Motor neuron (in vitro differentiated cells): ENCODE data around the gene CPNE5. TPM values are rescaled to one million over a fixed set of nuclear protein-coding genes. Genes with fewer than 3 reads are reported as not detected.
A peak's percentile ranks its signal among the peaks of the same experiment; 100 is the strongest.

Experiments
- ATAC-seq, 8 experiments: fragments of 200-7000 bp; cut with Tn5 transposase; replicated peaks in 6 of 8; 2 replicates each; pipeline ENCODE4 v1.8.0; 2021; ENCODE audit warnings: mild to moderate bottlenecking in 8 of 8, moderate library complexity in 8 of 8
- H3K27ac ChIP-seq, 2 donors: fragments of 250-450 bp; sonication (Bioruptor Pico); 2 replicates each; pipeline ENCODE4 v1.9.0; 2021; ENCODE audit warnings: antibody characterized with exemption in 2 of 2, mild to moderate bottlenecking in 2 of 2, moderate library complexity in 1 of 2
- H3K4me1 ChIP-seq, 2 donors: fragments of 250-450 bp; sonication (Bioruptor Pico); replicated peaks in 1 of 2; 2 replicates each; pipeline ENCODE4 v1.6.1; 2021; ENCODE audit warnings: antibody characterized with exemption in 2 of 2, mild to moderate bottlenecking in 2 of 2, moderate library complexity in 1 of 2
- H3K4me3 ChIP-seq, 5 donors: fragments of 250-450 bp; sonication (Bioruptor Pico); 2 replicates each; pipeline ENCODE4 v1.9.0; 2021; ENCODE audit warnings: antibody characterized with exemption in 5 of 5, mild to moderate bottlenecking in 5 of 5, moderate library complexity in 4 of 5
- WGBS, 10 experiments: fragments of 450-650 bp; shearing (Covaris generic); methylation state at CpG; one replicate each; pipeline ENCODE4 v1.0.0; 2022; 5-methylcytosine and 5-hydroxymethylcytosine counted together
- in situ Hi-C, 9 experiments: fragments of 400-800 bp; cut with MboI; loops; one replicate each; pipeline ENCODE4 v1.15.0; 2021; ENCODE audit warnings: low sequenced_read_pairs in 9 of 9, low pct_unique_long_range_greater_than_20kb in 2 of 9; ENCODE audit not compliant: unreplicated experiment in 9 of 9
- total RNA-seq, 8 experiments: library from RNA; unstranded; fragments of 300-600 nt; gene quantifications; 2 replicates each; pipeline versions ENCODE4 v1.2.3 to v1.2.4, GENCODE V29; 2022

The CPNE5 gene
- 1 to 10 TPM in 6 of 8 experiments, under 1 TPM in 2; 0.45 to 3.1 (median 1.7) TPM for total RNA-seq

DNA sequence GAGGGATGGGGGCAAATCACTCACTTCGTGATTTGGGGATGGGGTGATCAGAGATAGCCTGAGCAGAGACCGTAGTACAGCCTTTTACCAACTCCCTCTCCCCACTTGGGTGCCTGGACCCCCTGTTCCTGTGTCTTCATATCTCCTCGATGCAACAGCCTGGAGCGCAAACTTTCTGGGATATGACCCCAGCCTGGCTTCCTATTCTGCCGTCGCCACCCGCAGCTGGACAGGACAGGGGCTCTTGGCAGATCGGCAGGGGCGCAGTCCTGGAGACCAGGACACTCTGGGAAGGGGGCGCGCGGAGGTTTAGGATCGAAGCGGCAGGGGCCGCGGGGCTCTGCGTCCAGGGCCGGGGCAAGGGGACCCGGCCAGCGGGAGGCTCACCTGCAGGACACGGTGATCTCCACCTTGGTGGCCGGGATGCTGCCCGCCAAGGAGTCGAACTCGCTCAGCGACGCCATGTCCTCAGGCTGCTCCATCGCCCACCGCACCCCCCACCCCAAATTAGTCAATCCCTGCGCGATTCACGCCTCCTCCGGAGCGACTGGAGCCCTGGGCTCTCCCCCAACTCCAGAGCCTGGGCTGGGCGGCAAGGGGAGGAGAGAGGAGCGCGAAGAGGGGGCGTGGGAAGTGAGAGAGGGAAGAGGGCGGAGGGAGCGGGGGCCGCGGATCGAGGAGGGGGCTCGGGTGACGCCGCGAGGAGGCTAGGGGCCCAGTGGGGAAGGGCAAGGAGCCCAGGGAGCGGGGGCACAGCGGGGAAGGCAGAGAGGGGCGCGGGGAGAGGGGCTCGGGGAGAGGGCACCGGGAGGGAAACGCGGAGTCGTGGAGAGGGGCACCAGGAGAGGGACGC, at the start of gene CPNE5:
CPNE5 (minus strand) TSS at position 549 of the 853 bp plus-strand sequence; CDS start at position 482, 67 bp downstream.
- Histone ChIP-seq H3K4me3 (peak within 1 kb of the TSS; percentile 46 to 69 (median 55)), H3K4me1 (peaks cover 19 to 24% of the 10 kb centered on the region in 2 donors), H3K27ac (peak within 1 kb of the TSS; percentile 4 to 6)
- in situ Hi-C loops = no loop called here
- peak; percentile 11 to 65 (median 52) for ATAC-seq
- WGBS, 10 experiments = 45 to 60% (median 60%) methylated on average over 1 to 2 of the region's 57 CpGs; no CpG with 5 or more reads in 7 of the 10 experiments

DNA sequence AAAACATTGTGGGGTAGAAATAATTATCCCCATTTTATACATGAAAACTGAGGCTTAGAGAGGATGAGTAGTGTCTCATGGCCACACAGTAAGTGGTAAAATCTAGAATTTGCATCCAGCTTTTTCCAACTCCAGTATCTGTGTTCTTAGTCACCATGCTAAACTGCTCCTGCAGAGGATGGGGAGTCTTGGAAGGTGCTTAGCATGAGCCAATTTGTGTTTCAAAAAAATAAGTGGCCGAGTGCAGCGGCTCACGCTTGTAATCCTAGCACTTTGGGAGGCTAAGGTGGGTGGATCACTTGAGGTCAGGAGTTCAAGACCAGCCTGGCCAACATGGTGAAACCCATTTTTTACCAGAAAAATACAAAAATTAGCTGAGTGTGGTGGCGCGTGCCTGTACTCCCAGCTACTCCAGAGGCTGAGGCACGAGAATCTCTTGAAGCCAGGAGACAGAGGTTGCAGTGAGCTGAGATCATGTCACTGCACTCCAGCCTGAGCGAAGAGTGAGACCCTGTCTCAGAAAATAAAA, 48.9 kb upstream of the CPNE5 start:
- 40 to 100% (median 91%) methylated on average over 1 to 7 of the region's 7 CpGs; no CpG with 5 or more reads in 2 of the 10 experiments for whole genome bisulfite sequencing, 10 experiments
- in situ Hi-C loops = loop anchor here in 6 of 9 experiments (25.0 kb wide), 4 partner anchors 99 to 324 kb away; partner anchors contain the start of genes FGD2 (in 3 of the 6), MTCH1 (in 1 of the 6) and PIM1 (in 1 of the 6)

DNA sequence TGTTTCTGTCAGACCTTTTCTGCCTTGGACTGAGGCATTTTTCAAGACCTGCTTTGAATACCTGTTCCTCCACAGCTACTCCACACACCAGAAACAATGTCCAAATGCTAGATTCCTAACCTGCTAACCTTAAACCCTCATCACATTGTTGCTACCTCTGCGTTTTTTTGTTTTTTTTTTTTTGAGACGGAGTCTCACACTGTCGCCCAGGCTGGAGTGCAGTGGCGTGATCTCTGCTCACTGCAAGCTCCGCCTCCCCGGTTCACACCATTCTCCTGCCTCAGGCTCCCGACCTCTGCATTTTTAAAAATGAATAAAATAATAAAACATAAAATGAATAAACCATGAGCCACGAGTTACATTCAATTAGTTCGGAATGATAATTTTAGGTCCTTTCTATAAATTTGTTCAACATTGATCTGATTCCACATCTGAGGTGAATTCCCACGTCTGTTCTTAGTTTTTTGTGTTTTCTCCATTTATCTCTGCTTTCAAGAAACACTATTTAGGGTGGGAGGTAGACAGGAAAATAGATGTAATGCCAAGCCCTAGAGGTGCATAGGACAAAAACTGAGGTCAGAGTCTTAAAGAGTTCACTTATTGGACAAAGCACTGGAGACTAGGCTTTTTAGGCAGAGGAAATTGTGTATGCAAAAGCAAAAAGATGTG, 47.8 kb upstream of the CPNE5 start:
- 6 to 60% (median 36%) methylated on average over 1 to 10 of the region's 10 CpGs; no CpG with 5 or more reads in 1 of the 10 experiments for WGBS, 10 experiments
- Histone ChIP-seq H3K4me3 (peak overlapping the region; percentile 40 to 62 (median 51)), H3K4me1 (peaks cover 3 to 15% of the 10 kb centered on the region in 2 donors), H3K27ac (peak overlapping the region; percentile 39 to 71)
- ATAC-seq = peak in 1 of 8 experiments; percentile 13
- in situ Hi-C loops = loop anchor here in 6 of 9 experiments (25.0 kb wide), 4 partner anchors 100 to 325 kb away; partner anchors contain the start of genes FGD2 (in 3 of the 6), MTCH1 (in 1 of the 6) and PIM1 (in 1 of the 6)

More for the DNA sequence above, 48.9 kb upstream of the CPNE5 start:
- Histone ChIP-seq H3K4me3 (no peak overlapping the region), H3K4me1 (peaks cover 3 to 15% of the 10 kb centered on the region in 2 donors), H3K27ac (no peak overlapping the region)
- no peak for ATAC-seq

DNA sequence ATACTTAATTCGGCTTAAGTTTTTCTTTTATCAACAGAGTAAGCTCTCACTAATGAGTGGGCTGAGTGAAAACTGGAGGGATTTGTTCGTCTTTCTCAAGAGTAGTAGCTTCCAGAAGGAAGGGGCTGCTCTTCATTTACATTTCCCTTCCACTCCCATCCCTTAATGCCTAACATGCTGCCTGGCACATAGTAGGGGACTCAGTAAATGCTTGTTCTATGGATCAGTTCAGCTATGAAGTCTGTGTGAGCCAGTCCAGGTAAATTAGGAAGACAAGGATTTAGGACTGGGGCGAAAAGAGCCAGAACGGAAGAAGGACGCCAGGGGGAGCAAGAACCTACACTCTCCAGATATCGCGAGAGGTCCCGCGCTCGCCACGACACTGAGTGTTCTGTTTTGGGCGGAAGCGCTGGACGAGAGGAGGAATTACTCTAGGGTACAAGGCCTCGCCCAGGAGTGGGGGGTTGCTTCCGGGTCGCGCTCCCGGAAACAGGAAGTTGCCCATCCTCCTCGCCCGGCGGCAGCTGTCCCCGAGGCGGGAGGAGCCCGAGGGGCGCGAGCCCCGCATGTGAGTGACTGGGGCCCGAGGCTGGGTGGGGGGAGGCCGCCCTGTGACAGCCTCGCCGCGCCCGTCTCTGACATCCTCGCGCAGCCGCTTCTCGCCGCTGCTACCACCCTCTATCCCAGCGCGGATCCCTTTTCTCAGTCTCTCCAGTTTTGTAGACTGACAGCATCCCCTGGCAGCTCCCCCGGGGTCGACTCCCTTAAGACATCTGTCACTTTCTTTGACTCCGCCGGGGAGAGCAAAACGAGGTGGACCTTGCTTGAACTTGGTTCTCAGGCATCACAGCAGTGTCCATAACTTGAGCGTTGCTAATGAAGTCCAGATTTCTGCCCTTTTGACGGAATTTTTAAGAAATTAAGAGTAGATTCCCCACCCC, 46.5 kb upstream of the CPNE5 start, which contains the start of gene C6orf89:
C6orf89 (plus strand) TSS at position 492 of the 941 bp plus-strand sequence. CDS start 13,493 bp downstream, outside the sequence.
- peak within 1 kb of the TSS; percentile 40 to 62 (median 51) for H3K4me3 ChIP-seq
- in situ Hi-C loops = loop anchor here in 6 of 9 experiments (25.0 kb wide), 4 partner anchors 102 to 327 kb away; partner anchors contain the start of genes FGD2 (in 3 of the 6), MTCH1 (in 1 of the 6) and PIM1 (in 1 of the 6)
- H3K27ac ChIP-seq = peak within 1 kb of the TSS; percentile 77 to 86
- peaks cover 3 to 15% of the 10 kb centered on the region in 2 donors for H3K4me1 ChIP-seq
- peak; percentile 97 to 99 (median 98) for ATAC-seq
- WGBS, 10 experiments = 0 to 37% (median 7%) methylated on average over 4 to 25 of the region's 48 CpGs

DNA sequence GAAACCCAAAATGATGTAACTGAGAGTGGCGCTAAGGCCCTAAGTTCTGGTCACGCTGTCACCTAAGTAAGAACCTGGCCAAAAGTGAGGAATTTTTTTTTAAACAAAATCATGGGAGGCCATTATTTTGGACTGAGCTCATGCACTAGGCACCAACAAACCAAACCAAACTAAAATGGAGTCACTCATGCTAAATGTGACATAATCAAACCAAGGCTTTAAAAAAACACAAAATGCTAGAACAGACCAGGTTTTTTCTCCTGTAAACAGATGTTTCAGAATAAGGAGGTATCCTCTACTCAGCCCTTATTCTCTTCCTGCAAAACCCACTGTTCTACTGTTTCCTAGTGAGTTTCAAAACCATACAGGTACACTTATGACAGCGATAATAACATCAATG, 45.4 kb upstream of the CPNE5 start:
- ATAC-seq = no peak
- 83 to 100% (median 99%) methylated on average over 1 to 3 of the region's 3 CpGs for WGBS, 10 experiments
- Histone ChIP-seq H3K27ac (no peak overlapping the region), H3K4me3 (no peak overlapping the region), H3K4me1 (peaks cover 3 to 15% of the 10 kb centered on the region in 2 donors)
- in situ Hi-C loops = loop anchor here in 6 of 9 experiments (25.0 kb wide), 4 partner anchors 103 to 328 kb away; partner anchors contain the start of genes FGD2 (in 3 of the 6), MTCH1 (in 1 of the 6) and PIM1 (in 1 of the 6)

DNA sequence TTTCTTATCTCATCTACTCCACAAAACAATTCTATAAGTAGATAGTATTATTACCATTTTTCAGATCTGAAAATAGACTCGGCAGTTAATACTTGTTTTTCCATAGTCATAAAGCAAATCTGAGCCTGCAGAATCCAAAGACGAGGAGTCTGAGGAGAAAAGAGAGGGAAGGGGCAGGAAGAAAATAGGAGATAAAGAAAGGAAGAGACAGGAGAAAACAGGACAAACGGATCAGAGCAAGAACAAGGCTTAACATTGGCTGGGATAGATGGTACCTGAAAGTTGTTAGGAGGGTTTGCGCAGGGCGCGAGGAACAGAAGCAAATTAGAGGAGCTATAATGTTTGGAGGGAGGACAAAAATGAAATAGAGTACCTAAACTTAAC, 36.0 kb upstream of the CPNE5 start:
- in situ Hi-C loops = loop anchor here in 6 of 9 experiments (25.0 kb wide), 4 partner anchors 112 to 337 kb away; partner anchors contain the start of genes FGD2 (in 3 of the 6), MTCH1 (in 1 of the 6) and PIM1 (in 1 of the 6)

DNA sequence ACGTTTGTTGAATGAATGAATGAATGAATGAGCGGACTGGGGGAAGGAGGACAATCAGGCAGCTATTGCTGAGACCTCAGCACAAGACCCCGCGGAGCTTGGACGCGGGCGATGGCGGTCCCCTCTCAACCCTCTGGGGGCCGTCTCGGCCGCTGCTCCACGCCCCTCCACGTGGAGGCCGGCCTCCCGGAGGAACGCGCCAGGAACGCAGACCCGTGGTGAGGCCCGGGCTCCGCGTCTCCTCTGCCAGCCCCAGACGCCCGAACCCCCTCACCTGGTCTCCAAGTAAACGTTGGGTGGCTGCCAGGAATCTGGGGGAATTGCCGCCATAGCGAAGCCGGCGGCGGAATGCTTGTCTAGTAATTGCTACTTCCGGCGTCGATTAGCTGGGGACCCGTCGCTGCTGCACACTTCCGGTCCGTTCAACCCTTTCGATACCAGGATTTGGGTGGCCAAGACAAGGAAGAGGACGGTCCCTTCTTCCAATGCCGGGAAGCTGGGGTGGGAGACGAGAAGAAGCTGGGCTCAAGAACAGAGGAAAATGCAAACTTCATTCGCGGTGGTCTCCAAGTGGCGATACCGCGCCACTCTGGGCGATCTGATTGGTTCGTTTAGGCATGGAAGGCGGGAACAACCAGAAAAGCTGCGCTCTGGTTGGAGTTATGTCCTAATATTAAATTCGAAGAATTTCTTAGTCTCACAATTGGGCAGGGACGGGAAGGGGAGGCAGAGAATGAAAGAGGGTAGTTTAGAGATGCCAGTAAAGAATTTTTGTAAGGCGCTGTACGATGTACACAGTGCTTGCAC, 35.4 kb upstream of the CPNE5 start, which contains the start of gene PPIL1:
PPIL1 (minus strand) TSS at position 361 of the 807 bp plus-strand sequence; CDS start at position 330, 31 bp downstream.
- ATAC-seq = peak; percentile 91 to 93 (median 92)
- peaks cover 8 to 14% of the 10 kb centered on the region in 2 donors for H3K4me1 ChIP-seq
- in situ Hi-C loops = loop anchor here in 6 of 9 experiments (25.0 kb wide), 5 partner anchors 113 to 338 kb away; partner anchors contain the start of genes FGD2 (in 3 of the 6), MTCH1 (in 1 of the 6) and PIM1 (in 1 of the 6)
- peak within 1 kb of the TSS; percentile 76 to 99 (median 89) for H3K4me3 ChIP-seq
- WGBS, 10 experiments = 0 to 2% (median 0%) methylated on average over 3 to 33 of the region's 54 CpGs; no CpG with 5 or more reads in 1 of the 10 experiments
- peak within 1 kb of the TSS; percentile 97 for H3K27ac ChIP-seq

More for the DNA sequence above, 36.0 kb upstream of the CPNE5 start:
- H3K4me1 ChIP-seq = peaks cover 8 to 14% of the 10 kb centered on the region in 2 donors
- H3K27ac ChIP-seq = peak overlapping the region; percentile 97
- WGBS, 10 experiments = 11 to 54% (median 46%) methylated on average over 4 to 6 of the region's 6 CpGs; no CpG with 5 or more reads in 1 of the 10 experiments
- peak overlapping the region; percentile 76 to 99 (median 89) for H3K4me3 ChIP-seq
- ATAC-seq = no peak

DNA sequence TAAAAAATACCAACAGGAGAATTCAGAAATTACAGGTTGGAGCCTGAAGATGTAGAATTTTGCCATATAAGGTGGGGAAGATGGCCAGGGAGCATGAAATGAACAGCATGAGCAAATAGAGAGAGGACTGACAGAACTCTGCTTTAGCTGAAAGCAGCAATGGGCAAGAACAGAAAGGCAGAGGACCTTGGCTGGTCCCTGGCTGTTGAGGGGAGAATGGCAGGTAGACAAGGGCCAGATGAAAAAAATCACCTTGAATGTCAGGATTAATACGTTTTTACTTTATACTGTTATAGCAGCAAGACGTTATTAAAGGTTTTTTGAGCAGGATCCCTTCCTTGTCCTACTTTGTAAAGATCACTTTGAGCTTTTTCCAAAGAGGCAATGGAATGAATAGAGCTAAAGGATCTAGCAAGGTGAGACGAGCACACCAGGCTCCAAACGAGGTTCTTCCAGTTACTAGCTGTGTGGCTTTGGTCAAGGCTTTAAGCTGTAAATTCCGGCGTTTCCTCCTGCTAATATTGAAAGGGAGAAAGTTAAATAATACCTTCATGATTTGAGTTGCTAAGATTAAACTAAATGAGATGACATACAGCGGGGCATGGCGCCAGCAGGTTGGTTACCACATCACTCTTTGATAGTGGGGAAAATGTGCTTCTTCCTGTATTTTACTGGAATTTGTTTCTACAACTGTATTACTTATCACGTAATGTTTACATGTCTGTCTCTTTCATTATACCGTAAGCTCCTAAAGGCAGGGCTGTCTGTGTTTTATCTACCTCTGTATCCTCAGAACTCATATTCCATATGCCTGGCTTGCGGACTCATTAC, 34.6 kb upstream of the CPNE5 start:
- in situ Hi-C loops = loop anchor here in 2 of 9 experiments (25.0 kb wide), 1 partner anchor 262 kb away; no protein-coding TSS in a partner anchor
- no peak for ATAC-seq
- Histone ChIP-seq H3K4me1 (peaks cover 8 to 14% of the 10 kb centered on the region in 2 donors), H3K27ac (peak overlapping the region; percentile 97), H3K4me3 (peak overlapping the region; percentile 76 to 99 (median 89))
- 0 to 14% (median 6%) methylated on average over 2 to 9 of the region's 11 CpGs for whole genome bisulfite sequencing, 10 experiments

DNA sequence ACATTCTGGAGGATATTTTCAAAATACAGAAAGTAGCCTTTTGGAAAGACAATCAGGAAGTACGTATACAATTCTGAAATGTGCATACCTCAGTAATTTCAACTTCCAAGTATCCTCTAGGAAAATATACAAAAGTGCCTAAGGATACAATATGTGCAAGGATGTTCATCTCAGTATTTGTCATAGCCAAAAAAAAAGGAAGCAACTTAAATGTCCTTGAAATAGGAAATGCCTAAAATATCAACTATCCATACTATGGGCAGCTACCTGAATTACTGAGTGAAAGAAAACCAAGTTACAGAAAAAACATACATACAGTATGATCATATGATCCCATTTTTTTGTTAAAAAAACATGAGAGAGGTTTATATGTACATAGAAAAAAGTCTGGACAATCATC, 33.9 kb upstream of the CPNE5 start:
- H3K4me1 ChIP-seq = peaks cover 8 to 17% of the 10 kb centered on the region in 2 donors
- H3K27ac ChIP-seq = no peak overlapping the region
- in situ Hi-C loops = loop anchor here in 2 of 9 experiments (25.0 kb wide), 1 partner anchor 261 kb away; no protein-coding TSS in a partner anchor
- H3K4me3 ChIP-seq = peak overlapping the region in 1 of 5 donors; percentile 99
- WGBS, 10 experiments = 67 to 100% (median 100%) methylated on average over 1 of the region's 1 CpG; no CpG with 5 or more reads in 1 of the 10 experiments
- no peak for ATAC-seq
